ACHN (cell line): ENCODE results near the gene STAT5B.

Experiments
- DNase-seq: peaks from one replicate; pipeline ENCODE4 v3.0.0-alpha.2; 2015
- in situ Hi-C: cut with HindIII; loops from 2 replicates; pipeline ENCODE4 v1.10.0; 2017; ENCODE audit warnings: low sequenced_read_pairs, low pct_ligation_motif_present, low pct_unique_long_range_greater_than_20kb

Gene STAT5B

DNA sequence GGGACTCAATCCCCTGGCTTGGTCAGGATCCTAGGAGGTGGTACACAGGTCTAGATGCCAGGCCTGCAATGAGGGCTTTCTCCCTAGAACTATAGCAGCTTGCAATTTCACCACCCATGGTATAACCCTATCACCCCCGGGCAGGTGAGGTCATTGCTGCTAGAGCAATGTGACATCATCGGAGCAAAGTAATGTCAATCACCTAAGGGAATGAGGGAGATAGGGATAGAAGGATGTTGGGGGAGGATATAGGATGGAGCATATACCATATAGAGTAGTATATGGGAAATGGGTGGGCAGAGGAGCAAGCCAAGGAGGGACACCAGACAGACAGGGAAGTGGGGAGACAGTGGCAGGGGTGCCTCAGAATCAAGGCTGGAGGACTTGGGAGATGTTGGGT is 98.5 kb downstream of the STAT5B start:
- in situ Hi-C loops = no loop called here
- DNase-seq = no peak

DNA sequence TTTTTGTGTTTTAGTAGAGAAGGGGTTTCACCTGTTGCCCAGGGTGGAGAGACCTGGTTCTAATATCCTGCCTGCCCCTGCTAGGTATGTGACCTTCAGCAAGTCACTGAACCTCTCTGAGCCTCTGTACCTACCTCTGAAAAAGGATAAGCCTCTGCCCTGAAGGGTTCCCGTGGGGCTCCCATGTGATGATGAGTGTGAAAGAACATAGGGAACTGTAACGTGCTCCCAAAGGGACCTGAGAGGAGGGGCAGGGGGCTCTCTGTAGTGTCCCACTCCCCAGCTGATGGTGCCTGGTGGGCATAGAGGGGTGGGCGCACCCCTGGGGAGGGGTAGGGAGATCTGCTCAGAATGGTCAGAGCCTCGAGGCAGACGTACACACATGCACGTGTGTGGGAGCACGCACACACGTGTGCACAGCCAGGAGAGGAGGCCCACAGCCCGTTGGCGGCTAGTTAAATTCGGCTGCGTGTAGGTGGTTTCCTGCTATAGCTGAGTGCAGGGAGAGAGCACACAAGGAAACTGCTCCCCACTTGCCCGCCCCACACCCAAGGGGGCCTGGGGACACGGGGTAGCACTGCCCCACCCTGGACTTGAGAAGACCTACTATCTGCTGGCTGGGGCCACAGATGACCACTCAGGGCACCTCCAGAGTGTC is 101.9 kb downstream of the STAT5B start:
- DNase-seq = no peak
- in situ Hi-C loops = no loop called here

DNA sequence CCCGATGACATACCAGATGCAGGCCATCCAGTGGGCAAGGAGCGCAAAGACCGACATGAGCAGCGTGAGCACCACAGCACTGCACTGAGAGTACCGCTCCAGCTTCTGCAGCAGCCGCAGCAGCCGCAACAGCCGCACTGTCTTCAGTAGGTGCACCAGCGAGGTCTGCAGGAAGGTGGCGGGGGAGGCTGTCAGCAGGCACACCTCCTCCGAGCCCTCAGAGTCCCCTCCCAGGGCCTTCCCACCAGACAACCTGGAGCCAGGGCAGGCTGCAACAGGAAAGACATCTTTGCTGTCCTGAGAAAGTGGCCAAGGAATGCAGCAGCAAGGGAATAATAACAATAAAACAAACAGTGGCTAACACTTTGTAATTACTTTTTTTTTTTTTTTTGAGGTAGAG is 104.4 kb downstream of the STAT5B start:
- no peak for DNase-seq
- in situ Hi-C loops = no loop called here

DNA sequence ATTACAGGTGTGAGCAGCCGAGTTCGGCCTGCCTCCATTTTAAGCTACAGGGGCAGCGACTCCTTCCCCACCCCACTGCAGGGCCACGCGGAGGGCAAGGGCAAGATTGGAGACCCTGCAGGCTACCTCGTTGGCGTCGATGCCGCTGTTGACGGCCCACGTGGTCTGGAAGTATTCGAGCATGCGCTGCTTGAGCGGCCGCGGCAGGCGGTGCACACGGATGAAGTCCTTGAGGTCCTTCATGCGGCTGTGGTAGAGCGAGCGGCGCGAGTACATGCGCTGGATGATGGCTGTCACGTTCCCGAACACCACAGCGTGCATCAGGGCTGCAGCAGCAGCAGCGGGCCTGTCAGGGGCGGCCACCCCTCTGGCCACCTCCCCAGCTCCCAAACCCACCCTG is 106.8 kb downstream of the STAT5B start:
- no peak for DNase-seq
- in situ Hi-C loops = no loop called here

DNA sequence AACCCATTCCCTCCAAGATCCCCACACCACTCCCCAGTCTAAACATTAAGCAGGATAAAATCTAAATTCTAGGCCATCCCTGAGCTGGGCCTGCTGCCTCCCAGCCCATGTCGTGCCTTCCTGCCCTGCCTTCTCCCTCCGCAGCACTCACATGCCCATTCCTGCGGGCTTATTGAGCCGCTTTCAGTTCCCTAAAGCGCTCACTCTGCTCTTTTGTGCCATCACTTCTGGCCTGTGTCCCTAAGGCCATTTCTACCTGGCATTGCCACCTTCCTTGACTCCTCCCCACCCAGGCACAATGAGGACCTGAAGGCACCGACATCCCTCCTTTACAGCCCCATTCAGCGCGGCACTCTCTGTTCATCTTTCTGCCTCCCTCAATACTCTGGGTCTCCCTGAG is 108.4 kb downstream of the STAT5B start:
- in situ Hi-C loops = no loop called here
- DNase-seq = no peak

DNA sequence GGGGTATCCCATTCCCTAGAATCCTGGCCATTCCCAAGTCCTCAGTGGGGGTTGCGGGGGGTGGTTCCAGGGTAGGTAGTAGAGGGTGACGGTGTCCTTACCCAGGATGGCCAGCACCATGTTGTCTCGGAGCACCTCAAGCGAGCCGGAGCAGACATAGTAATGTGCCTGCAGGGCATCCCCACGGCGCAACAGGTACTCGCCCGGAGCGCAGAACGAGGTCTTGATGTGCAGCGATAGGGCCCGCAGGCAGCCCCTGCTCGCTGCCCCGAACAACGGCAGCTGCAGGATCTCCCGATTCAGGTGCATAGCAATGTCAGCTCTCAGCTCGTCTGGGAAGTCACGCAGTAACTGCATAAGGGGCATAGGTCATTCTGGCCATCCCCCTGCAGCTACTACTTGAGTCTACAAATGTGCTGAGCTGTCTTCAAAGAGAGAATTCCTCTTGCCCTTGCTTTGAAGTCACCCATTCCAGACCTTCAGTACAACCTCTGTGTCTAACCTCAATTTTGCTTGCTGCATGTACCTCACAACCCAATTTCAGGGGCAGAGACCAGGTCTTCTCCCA is 109.9 kb downstream of the STAT5B start:
- in situ Hi-C loops = no loop called here
- no peak for DNase-seq

DNA sequence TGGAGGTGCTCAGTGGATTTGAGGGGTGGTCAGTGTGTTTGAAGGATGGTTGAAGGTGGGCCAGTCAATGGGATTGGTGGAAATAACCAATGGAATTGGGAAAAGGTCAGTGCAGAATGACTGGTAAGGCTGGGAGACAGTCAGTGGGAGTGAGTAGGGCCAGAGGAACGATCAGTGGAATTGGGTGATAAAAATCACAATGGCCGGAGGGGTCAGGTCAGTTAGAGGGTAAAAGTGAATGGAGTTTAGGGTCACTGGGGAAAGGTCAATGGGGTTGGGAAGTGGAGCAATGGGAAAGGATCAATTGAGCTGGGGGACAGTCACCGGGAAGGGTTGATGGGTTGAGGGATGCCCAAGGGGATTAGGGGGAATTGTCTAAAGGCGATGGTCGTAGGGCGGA is 110.4 kb downstream of the STAT5B start:
- DNase-seq = no peak
- in situ Hi-C loops = no loop called here

DNA sequence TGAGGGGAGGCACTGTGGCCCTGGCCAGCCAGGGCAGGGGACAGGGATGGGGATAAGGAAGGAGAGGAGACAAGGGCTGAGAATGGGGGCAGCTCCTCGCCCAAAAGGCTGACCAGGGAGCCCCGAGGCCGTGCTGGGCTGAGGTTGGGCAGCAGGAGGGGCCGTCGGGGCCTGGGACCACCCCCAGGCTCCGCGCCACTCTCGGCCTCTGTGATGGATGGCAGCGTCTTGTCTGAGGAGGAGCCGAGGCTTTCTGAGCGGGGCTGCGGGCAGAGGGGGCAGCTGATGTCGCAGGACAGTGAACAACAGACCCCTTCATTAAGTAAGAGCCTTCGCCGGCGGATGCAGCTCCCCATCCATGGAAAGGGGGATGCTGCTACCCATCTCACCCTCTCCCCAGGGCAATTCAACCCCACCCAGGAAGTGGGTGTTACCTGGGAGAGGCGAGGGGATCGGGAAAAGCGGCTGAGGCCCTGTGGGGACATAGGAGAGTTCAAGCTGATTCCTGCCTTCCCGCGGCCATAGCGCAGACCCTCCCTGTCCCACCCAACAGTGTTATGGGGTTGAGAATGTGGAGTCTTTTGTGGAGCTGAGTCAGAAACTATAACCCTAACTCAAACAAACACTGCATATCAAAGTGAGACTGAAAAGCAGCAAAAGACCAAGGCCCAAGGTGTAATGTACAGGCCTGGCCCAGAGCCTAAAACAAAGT is 112.3 kb downstream of the STAT5B start:
- in situ Hi-C loops = no loop called here
- no peak for DNase-seq

DNA sequence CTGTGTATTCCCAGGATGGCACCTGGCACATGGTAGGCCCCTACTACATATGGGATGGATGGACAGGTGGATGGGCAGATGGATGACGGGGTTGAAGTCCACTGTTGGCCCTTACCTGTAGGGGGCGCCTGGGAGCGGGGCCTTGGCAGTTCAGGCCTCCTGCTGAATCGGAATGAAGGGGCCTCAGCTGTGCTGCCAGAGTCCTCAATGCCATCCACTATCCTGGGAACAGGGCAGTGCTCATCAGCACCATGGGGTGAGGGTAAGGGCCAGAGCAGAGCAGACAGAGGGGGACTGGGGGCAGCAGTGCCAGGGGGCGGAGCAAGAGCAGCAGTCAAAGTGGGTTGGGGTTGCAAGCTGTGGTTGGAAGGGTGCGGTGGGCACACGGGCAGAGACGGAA is 113.1 kb downstream of the STAT5B start:
- DNase-seq = no peak
- in situ Hi-C loops = no loop called here

DNA sequence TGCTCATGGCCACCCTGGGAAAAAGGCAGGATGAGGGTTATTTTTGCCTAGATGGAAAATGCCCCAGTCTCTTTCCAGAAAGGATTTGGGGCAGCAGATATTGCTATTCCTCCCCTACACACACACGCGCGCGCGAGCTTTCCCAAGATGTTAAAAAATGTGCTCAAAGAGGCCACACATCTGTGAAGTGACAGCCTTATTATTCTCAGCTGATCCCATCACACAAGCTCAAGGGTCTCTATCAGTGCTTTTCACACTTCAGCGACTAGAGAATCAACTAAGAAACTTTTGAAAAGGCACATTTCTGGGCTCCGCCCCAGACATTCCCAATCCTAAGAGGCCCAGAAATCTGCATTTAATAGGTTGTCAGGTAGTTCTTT is 115.7 kb downstream of the STAT5B start:
- DNase-seq = no peak
- in situ Hi-C loops = no loop called here

DNA sequence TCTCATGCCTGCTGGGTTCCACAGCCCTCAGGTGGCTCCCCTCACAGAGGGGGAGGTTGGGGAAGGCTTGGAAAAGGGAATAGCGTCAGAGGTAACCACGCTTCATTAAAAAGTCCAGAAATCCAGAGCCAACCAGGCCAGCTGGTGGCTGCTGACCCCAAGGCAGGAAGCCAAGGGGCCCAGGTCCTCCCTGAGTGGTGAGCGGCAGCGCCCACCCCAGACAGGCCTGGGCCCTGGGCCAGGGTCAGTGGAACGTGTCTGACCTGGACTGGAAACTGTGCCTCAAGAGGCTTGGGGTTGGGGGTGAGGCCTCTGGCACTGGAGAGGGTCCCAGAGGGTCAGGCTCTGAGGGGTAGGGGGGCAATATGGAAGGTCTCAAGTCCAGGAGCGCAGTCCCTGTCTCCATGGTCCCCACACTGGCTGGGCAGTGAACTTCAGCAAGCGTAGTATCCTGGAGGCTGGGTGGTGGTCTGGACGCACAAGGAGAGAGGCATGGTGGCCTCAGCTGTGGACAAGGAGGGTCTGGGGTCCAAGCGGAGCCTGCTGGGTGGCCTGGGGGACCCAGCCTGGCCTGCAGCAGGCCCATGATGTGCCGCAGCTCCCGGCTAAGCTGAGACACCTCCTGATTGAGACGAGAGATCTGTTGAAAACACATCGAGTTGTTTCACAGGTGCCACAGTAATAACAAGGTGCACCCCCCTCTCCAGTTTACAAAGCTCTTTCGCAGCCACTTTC is 116.2 kb downstream of the STAT5B start:
- in situ Hi-C loops = no loop called here
- no peak for DNase-seq

DNA sequence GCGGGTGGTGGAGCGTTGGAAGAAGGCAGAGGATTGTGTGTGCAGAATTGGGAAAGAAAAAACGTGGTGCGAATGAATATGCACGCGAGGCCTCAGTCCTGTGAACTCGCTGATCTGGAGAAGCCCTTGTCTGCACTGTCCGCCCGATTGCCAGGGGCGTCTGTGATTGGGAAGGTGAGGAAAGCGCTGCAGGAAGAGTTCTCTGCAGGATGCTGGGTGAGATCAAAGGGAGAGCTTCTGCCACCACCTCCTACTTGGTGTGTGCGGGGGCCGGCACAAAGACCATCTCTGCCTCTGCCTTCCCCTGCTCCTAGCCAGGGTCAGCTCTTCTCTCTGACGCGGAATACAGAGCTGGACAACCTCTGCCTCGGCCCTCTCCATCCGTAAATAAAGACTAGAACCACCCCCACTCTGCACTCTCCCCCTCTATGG is 120.6 kb downstream of the STAT5B start:
- DNase-seq = no peak
- in situ Hi-C loops = no loop called here

DNA sequence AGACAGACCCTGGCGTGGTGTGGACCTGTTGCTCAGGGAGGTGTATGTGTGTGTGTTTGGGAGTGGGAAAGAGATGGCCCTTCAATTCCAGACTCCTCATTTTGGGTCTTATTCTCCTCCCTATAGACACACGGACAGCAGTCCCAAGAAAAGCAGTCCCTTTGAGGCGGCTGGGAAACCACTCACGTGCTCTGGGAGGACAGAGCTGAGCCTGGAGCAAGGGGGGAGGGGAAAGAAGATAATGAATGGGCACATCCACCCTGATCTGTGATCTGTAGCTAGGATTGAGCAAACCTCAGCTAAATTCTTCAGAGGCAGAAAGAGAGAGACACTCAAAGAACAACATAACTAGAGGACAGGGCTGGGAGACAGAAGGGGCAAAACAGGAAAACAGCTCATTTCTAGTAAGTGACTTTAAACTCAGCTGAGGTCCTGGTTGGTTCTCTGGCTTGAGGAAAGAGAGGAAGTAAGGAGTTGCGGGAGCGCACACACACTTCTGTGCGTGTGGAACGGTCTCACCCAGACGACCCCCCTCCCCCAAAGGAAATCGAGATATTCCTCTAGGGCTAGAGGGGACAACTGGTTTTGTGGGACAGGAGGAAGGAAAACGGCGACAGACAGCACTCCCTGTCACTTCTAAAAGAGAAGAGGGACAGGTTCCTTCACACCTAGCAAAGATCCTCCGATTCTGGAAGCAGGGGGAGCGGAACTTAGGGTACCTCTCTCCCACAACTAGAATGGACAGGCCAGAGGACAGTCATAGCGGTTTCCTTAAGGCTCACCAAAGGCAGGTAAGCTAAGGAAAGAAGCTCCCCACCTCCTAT is 122.1 kb downstream of the STAT5B start:
- in situ Hi-C loops = no loop called here
- DNase-seq = peak; percentile 33
